ENCODE results near the gene KMT5B.
A peak's percentile ranks its signal among the peaks of the same experiment; 100 is the strongest.

DNA sequence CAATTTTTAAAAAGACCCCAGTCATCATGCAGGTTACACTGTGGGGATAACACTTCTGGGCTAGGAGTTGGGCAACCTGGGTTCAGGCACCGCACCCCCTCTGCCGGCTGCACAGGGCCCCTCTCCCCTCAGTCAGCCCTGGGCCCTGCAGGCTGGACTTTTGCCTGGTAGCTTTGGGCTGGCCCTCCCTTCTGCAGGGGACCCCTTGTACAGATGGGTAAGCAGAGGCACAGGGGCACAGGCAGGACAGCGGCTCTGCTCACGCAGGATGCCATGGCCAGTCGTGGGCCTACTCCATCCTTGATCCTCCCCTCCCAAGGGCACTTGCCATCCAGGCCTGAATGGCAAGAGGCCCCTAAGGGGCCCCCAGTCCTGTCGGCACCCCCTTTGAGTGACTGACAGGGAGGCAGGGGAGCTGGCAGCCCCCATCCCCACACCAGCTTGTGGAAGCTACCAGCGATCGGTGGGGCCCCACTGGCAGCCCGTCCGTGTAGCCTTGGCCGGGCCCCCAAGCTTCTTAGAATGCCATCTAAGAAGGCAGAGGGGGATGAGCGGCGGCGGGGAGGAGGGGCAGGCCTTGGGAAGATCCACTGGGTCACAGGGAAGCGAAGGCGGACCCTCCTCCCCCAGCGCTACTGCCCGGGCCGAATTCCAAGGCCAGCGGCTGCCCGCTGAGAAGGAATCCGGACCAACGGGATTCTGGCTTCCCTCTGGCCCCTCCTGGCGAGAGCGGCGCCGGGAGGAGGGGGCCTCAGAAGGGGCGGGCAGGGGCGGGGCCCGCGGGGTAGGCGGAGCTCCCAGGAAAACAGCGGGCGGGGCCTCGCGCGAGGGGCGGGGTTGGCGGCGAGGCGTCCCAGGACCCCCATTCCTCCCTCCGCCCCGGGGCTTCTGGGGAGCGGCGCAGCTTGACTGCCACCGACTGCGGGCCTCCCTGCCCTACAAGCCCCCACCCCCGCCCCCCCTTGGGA, 85.1 kb downstream of the KMT5B start:
- TF ChIP-seq POLR2A (IDR thresholded peaks at IDR 0.05) = no peak
- TF ChIP-seq POLR2AphosphoS5 (IDR thresholded peaks at IDR 0.05) = peak in 1 of 3 donors; percentile 29
- TF ChIP-seq, protein P1, sequence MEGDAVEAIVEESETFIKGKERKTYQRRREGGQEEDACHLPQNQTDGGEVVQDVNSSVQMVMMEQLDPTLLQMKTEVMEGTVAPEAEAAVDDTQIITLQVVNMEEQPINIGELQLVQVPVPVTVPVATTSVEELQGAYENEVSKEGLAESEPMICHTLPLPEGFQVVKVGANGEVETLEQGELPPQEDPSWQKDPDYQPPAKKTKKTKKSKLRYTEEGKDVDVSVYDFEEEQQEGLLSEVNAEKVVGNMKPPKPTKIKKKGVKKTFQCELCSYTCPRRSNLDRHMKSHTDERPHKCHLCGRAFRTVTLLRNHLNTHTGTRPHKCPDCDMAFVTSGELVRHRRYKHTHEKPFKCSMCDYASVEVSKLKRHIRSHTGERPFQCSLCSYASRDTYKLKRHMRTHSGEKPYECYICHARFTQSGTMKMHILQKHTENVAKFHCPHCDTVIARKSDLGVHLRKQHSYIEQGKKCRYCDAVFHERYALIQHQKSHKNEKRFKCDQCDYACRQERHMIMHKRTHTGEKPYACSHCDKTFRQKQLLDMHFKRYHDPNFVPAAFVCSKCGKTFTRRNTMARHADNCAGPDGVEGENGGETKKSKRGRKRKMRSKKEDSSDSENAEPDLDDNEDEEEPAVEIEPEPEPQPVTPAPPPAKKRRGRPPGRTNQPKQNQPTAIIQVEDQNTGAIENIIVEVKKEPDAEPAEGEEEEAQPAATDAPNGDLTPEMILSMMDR (IDR thresholded peaks at IDR 0.05 in 8 of 11, conservative IDR thresholded peaks at IDR 0.05 in 3 of 11) = no peak
